ENCODE measurements around the gene CHPF.

Gene CHPF

GRCh38 chr2:219543596-219544358 lies at the start of gene CHPF, which contains the start of gene TMEM198:
CHPF (minus strand) TSS chr2:219543809; CDS start chr2:219543538, 271 bp downstream.
TMEM198 (plus strand) TSS chr2:219544028; CDS start chr2:219544728, 700 bp downstream.
- peak within 1 kb of the TSS; percentile 92 for H3K27ac ChIP-seq
- TF ChIP-seq, protein P1, sequence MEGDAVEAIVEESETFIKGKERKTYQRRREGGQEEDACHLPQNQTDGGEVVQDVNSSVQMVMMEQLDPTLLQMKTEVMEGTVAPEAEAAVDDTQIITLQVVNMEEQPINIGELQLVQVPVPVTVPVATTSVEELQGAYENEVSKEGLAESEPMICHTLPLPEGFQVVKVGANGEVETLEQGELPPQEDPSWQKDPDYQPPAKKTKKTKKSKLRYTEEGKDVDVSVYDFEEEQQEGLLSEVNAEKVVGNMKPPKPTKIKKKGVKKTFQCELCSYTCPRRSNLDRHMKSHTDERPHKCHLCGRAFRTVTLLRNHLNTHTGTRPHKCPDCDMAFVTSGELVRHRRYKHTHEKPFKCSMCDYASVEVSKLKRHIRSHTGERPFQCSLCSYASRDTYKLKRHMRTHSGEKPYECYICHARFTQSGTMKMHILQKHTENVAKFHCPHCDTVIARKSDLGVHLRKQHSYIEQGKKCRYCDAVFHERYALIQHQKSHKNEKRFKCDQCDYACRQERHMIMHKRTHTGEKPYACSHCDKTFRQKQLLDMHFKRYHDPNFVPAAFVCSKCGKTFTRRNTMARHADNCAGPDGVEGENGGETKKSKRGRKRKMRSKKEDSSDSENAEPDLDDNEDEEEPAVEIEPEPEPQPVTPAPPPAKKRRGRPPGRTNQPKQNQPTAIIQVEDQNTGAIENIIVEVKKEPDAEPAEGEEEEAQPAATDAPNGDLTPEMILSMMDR (conservative IDR thresholded peaks at IDR 0.05): no peak

GRCh38 chr2:219593154-219593553 lies 49.5 kb upstream of the CHPF start:
- H3K27ac ChIP-seq: no peak overlapping the region
- TF ChIP-seq, protein P1 (conservative IDR thresholded peaks at IDR 0.05): no peak

DNA sequence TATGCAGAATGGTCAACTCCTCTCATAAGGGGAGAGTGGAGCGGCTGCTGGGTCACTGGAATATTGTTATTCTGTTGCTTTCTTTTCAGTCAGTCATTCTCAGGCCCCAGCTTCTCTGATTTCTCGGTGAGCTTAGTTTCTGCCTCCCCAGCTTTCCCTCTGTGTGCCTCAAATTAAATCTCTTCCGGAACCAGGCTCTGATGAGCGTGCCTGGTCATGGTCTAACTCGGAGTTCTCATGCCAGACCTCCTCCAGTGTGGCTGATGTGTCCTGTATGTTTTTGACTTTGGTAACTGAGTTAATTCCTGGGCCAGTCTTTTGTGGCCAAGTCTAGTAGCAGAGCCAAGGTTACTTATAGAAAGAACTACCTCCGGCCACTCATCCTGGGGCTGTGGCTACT lies 49.1 kb upstream of the CHPF start:
- H3K27ac ChIP-seq: no peak overlapping the region

GRCh38 chr2:219591091-219591490 lies 47.5 kb upstream of the CHPF start:
- TF ChIP-seq, protein P1 (conservative IDR thresholded peaks at IDR 0.05): no peak
- H3K27ac ChIP-seq: no peak overlapping the region

More for the DNA sequence above, 49.1 kb upstream of the CHPF start:
- TF ChIP-seq, protein P1 (conservative IDR thresholded peaks at IDR 0.05): no peak

DNA sequence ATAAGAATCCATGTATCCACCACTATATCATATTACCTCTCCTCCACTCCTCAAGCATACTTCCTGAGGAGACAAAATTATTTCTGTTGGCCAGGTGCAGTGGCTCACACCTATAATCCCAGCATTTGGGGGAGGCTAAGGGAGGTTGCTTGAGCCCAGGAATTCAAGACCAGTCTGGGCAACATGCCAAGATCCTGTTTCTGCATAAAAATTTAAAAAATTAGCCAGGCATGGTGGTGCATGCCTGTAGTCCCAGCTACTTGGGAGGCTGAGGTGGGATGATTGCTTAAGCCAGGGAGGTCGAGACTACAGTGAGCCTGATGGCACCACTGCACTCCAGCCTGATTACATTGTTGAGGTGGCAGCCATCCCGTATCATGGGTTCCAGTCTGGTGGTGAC lies 37.7 kb upstream of the CHPF start:
- TF ChIP-seq, protein P1 (conservative IDR thresholded peaks at IDR 0.05): no peak
- no peak overlapping the region for H3K27ac ChIP-seq

GRCh38 chr2:219578811-219579613 lies 35.4 kb upstream of the CHPF start:
- TF ChIP-seq, protein P1 (conservative IDR thresholded peaks at IDR 0.05): no peak
- H3K27ac ChIP-seq: no peak overlapping the region
